Neural cell (in vitro differentiated cells): ENCODE measurements around the gene PCDHGA12.

Source experiments
- CTCF ChIP-seq: fragments of 450-650 bp; IDR thresholded peaks from 2 replicates; pipeline ENCODE4 v1.5.1; 2014; ENCODE audit warnings: antibody characterized with exemption, mild to moderate bottlenecking, moderate library complexity; ENCODE audit not compliant: poor library complexity, severe bottlenecking
- EP300 ChIP-seq: fragments of 450-650 bp; conservative IDR thresholded peaks from 2 replicates; pipeline ENCODE4 v1.6.1; 2014; ENCODE audit warnings: antibody characterized with exemption, mild to moderate bottlenecking, moderate library complexity; ENCODE audit not compliant: poor library complexity, severe bottlenecking
- EZH2 ChIP-seq: fragments of 200-600, 300-800 bp; shearing (Covaris generic), sonication (generic); IDR thresholded peaks from 2 replicates; pipeline ENCODE4 v1.6.1; 2014; ENCODE audit warnings: antibody characterized with exemption, low read length, borderline replicate concordance, mild to moderate bottlenecking; ENCODE audit not compliant: insufficient read depth, poor library complexity, severe bottlenecking
- POLR2AphosphoS5 ChIP-seq: IDR thresholded peaks from 2 replicates; pipeline ENCODE4 v1.6.1; 2012
- RAD21 ChIP-seq: fragments of 450-650 bp; conservative IDR thresholded peaks from 2 replicates; pipeline ENCODE4 v1.6.1; 2014; ENCODE audit warnings: antibody characterized with exemption, mild to moderate bottlenecking, moderate library complexity
- REST ChIP-seq: IDR thresholded peaks from 2 replicates; pipeline ENCODE4 v1.6.1; 2012; ENCODE audit warnings: borderline replicate concordance

GRCh38 chr5:141419074-141419880 is 11.0 kb upstream of the PCDHGA12 start:
- TF ChIP-seq CTCF = no peak
- no peak for TF ChIP-seq EZH2
- TF ChIP-seq POLR2AphosphoS5 = peak; percentile 9
- TF ChIP-seq REST = no peak
- no peak for TF ChIP-seq RAD21
- TF ChIP-seq EP300 = no peak
